Activated T-cell treated with anti-CD3 and anti-CD28 coated beads, Interleukin-2, amount 50 U/mL, for 48 hours (primary cell): ENCODE results near the gene NMNAT2.

ENCODE experiments used
- DNase-seq, 2 experiments: peaks; one replicate each; pipeline ENCODE4 v3.0.0-alpha.2; 2020

NMNAT2 gene

GRCh38 chr1:183363972-183364371, 54.2 kb downstream of the NMNAT2 start:
- no peak for DNase-seq

GRCh38 chr1:183361081-183361480, 57.1 kb downstream of the NMNAT2 start:
- DNase-seq, result no peak

GRCh38 chr1:183360473-183360872, 57.7 kb downstream of the NMNAT2 start:
- no peak for DNase-seq

- DNase-seq, result no peak
Measured at GRCh38 chr1:183356534-183357182, 61.5 kb downstream of the NMNAT2 start.

- DNase-seq, result no peak
Measured at GRCh38 chr1:183355797-183356196, 62.4 kb downstream of the NMNAT2 start.

GRCh38 chr1:183355181-183355580, 63.0 kb downstream of the NMNAT2 start:
- no peak for DNase-seq

GRCh38 chr1:183353597-183353996, 64.6 kb downstream of the NMNAT2 start:
- DNase-seq, result no peak

- DNase-seq, result no peak
Measured at GRCh38 chr1:183349201-183349711, 68.9 kb downstream of the NMNAT2 start.

- DNase-seq, result no peak
Measured at GRCh38 chr1:183346276-183346732, 71.9 kb downstream of the NMNAT2 start.

- DNase-seq, result no peak
Measured at GRCh38 chr1:183339556-183340167, 78.5 kb downstream of the NMNAT2 start.

GRCh38 chr1:183331091-183331742, 87.0 kb downstream of the NMNAT2 start:
- no peak for DNase-seq

- DNase-seq, result no peak
Measured at GRCh38 chr1:183330335-183330734, 87.8 kb downstream of the NMNAT2 start.

GRCh38 chr1:183328371-183328770, 89.8 kb downstream of the NMNAT2 start:
- DNase-seq, result no peak

GRCh38 chr1:183327434-183328290, 90.5 kb downstream of the NMNAT2 start:
- no peak for DNase-seq

GRCh38 chr1:183323849-183324683, 94.1 kb downstream of the NMNAT2 start:
- no peak for DNase-seq

GRCh38 chr1:183319606-183320005, 98.6 kb downstream of the NMNAT2 start:
- DNase-seq, result no peak

GRCh38 chr1:183319051-183319450, 99.1 kb downstream of the NMNAT2 start:
- no peak for DNase-seq

GRCh38 chr1:183318433-183318832, 99.7 kb downstream of the NMNAT2 start:
- no peak for DNase-seq

GRCh38 chr1:183315991-183316758, 102.0 kb downstream of the NMNAT2 start:
- no peak for DNase-seq

- no peak for DNase-seq
Measured at GRCh38 chr1:183313063-183313462, 105.1 kb downstream of the NMNAT2 start.
